ENCODE data around the gene GIT1.

The GIT1 gene

DNA sequence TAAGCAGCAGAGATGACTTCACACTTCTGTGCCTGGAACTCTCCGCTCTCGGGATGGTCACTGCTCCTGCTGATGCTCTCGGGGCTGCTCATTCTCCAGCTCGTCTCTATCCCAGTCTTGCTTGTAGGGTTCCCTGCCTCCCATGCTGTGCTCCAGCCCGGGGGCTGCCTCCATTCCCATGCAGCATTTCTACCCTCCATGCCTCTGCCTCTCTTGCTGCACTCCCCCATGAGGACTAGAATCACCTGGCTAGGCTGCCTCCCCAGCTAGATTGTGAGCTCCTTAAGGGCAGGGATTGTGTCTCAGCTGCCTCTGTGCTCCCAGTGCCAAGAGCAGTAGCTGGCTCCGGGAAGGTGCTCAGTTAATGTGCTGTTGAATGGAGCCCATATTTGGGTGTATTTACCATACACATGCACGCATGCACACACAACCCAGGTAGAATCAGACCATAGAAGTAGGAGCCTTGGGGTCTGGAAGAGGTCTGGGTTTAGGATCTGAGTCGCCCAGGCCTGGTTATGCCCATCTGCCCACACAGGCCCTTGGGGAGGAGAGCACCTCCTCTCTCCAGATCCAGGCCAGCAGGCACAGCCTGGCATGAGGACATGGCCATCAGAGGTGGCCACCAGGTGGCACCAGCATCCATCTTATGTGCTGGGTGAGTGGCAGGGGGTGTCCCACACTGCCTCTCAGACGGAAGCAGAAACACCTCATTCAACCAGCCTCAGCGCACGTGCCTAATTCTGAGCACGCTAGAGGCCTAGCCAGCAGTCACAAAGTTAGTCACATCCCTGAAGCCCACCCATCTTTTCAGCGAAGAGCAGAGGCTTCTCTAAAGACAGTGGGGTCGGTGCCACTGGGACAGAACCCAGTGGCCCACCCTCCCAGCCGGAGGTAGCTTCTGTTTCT, 9.3 kb downstream of the GIT1 start:
- DNase-seq (ENCODE audit: low spot score): no peak

GRCh38 chr17:29578626-29579485, 10.6 kb downstream of the GIT1 start:
- no peak for DNase-seq (ENCODE audit: low spot score)

GRCh38 chr17:29577385-29578211, 11.8 kb downstream of the GIT1 start:
- no peak for DNase-seq (ENCODE audit: low spot score)

GRCh38 chr17:29577001-29577370, 12.5 kb downstream of the GIT1 start:
- DNase-seq (ENCODE audit: low spot score): no peak

DNA sequence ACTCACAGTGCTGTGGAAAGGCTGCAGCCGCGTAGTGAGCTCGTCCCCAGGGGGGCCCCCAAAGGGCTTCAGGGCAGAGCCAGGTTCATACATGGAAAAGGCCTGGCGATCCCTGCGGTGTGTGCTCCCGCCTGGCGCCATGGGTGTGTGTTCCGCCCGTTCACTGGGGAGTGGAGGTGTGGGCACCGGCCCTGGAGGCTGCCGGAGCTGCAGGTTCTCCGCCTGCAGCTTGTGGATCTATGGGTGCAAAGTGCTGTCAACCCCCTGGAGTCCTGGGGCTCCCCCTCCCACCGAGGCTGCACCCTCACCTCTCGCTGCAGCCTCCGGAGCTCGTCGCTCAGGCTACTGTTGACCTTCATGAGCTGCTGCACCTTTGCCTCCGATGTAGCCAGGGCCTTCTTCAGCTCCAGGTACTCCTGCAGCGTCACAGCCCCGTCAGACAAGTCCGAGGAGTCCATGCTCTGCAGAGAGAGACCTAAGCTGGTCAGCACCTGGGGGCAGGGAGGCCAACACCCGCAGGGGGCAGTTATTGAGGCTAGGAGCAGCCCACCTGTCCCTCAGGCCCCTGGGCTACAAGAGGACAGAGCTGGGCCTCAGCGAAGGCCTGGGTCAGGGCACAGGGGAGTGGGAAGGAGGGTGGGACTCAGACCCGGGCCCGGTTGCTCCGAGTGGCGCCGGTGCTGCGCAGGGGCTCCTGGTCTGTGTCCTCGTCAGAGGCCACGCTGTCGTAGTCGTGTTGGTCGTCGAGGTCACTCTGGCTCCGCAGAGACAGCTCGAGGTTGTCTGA, 13.0 kb downstream of the GIT1 start:
- DNase-seq (ENCODE audit: low spot score): no peak

- DNase-seq (ENCODE audit: low spot score): no peak
These were observed 13.8 kb downstream of the GIT1 start for GRCh38 chr17:29575511-29576213.

- no peak for DNase-seq (ENCODE audit: low spot score)
These were observed 14.5 kb downstream of the GIT1 start for GRCh38 chr17:29574732-29575510.

DNA sequence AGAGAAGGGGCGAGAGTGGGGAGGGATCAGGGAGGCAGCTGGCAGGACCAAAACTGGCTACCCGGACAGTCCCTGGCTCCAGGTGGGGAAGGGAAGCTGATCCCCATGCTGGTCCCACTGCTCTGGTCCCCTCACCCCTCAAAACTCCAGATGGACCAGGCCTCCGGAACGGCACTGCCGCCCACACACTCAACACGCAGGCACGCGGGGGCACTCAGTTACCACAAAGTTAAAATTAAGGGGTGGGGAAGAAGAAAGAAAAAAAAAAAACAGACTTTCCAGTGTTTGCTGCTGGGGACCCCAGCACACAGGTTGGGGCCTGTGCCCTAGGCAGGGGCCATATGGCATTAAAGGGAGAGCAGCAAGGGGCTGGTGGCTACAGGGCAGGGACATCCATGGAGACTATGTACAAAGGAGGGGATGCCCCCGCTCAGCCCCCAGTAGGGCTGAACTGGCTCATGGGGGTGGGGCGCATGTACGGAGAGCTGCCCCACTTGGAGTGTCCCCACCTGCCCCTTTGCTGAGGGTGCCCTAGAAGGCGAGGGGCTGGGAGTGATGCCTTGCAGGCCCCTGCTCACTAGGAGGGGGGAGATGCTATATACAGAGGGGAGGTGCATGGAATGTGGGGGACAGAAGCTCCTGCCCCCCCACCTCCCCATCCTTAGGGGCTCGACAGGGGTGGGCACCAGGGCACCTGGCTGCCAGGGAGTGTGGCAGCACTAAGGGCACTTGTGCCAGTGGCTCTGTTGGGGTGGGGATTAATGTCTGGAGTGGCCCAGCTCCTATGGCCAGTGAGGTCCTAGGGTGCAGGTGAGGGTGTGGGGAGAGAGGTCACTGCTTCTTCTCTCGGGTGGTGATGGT, 15.3 kb downstream of the GIT1 start:
- no peak for DNase-seq (ENCODE audit: low spot score)

- DNase-seq (ENCODE audit: low spot score): no peak
These were observed 15.9 kb downstream of the GIT1 start for GRCh38 chr17:29573558-29573869.

DNA sequence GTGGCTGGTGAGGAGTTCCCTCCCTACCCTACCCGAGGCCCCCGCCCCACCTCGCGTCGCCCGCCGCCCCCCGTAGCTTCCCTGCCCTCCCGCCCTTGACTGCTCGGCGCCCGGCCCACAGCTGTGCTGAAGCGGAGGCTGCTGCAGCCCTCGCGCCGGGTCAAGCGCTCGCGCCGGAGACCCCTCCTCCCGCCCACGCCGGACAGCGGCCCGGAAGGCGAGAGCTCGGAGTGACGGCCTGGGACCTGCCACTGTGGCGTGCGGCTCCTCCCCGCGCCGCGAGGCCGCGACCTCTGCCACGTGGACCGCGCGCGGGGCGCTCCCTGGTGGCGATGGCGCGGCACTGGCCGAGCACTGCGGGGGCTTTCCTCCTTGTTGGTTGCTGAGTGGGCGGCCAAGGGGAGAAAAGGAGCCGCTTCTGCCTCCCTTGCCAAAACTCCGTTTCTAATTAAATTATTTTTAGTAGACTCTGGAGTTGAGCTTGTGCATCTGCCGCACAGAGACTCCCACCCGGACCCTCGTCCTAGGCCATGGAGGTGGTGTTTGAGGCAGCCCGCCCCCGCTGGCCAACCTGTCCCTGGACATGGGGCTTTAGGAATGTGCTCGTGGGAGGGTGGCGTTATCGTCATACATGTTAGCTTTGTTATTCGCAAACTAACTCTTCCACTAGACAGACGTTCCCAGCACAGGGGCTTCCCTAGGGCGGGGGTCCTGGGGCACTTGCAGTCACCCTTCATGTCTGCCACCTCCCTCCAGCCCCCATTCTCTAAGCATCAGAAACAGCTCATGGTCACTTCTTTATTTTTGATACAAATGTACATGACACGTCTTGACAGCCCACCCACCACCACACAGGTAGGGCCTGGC, 16.5 kb downstream of the GIT1 start:
- no peak for DNase-seq (ENCODE audit: low spot score)

GRCh38 chr17:29571883-29572681, 17.4 kb downstream of the GIT1 start:
- no peak for DNase-seq (ENCODE audit: low spot score)

- no peak for DNase-seq (ENCODE audit: low spot score)
These were observed 18.0 kb downstream of the GIT1 start for GRCh38 chr17:29571486-29571882.

DNA sequence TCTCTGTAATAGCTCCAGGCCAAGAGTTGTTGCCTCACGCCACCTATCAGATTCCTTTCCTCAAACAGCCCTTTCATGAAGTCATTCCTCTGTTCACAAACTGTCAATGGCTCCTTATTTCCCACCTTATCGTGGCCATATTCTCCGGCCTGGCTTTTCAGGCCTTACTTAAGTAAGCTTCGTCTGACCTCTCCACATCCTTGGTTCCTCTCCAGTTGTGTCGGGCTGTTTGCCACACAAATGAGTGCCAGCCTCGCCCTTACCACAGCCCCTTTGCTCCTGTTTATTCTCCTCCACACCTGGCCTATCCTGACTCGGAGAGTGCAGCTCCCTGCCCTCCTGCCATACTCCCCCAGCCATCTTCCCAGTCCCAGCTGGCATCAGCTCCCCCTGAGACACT, 18.9 kb downstream of the GIT1 start:
- no peak for DNase-seq (ENCODE audit: low spot score)

DNA sequence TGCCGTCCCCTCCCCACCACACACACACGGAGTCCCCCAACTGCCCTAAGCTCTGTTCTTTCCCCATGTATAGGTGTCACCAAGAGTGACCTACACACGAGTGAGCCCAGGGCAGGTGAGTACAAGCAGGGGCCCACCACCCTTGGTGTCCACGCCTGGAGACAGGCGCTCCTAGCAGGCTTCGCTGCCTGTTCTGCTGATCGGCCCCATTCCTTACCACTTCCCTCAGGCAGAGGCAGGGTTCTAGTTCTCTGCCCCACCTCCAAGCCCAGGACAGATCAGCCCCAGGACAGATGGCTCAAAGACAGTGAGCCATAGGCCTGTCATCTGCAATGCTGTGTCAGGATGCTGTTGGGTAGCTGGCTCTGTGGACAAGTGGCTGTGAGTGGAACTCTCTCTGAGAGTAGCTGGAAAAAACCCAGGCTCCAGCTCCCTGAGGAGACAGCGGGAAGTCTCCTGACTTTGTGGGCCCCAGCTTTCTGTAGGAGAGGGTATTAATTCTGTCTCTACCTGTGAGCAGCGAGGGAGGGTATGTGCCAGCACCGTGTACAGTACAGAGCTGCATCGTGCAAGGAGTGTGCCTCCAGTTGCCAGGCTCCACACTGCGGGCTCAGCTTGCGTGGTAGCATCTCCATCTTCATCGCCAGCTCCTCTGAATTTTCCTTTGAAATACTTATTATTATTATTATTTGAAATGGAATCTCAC, 20.1 kb downstream of the GIT1 start:
- no peak for DNase-seq (ENCODE audit: low spot score)

- no peak for DNase-seq (ENCODE audit: low spot score)
These were observed 20.9 kb downstream of the GIT1 start, which contains the start of gene TP53I13 for GRCh38 chr17:29568331-29569244. Gene TP53I13, plus strand, starts transcription at chr17:29568701. Its CDS starts 58 bp downstream, at chr17:29568759.

All from kidney capillary endothelial cell (primary cell).